Measurements from ENCODE around the gene SF3A2. TPM values are rescaled to one million over a fixed set of nuclear protein-coding genes. Genes with fewer than 3 reads are reported as not detected.

The SF3A2 gene
- total and polyA plus RNA-seq, 5 experiments from 2014 or later = 16.3 to 162 (median 33.5) TPM

Small RNAs within 50 kb of the gene (microRNA-seq; reads per million reads assigned to microRNA genes)
- gene MIR1227 (ENCODE audit: borderline microRNAs expressed) (1.7 reads per million), gene MIR4321 (ENCODE audit: borderline microRNAs expressed) (not detected)

Other genes with a start within 250 kb of the SF3A2 start
- gene BTBD2, start 221.1 kb upstream of the SF3A2 start, total RNA-seq = 10 to 100 TPM; 58.0 to 64.1 TPM
- 1 to 10 TPM; 3.2 to 7.3 (median 4.8) TPM for gene BTBD2, start 221.1 kb upstream of the SF3A2 start, polyA plus RNA-seq
- 100 to 1,000 TPM; 171 to 176 TPM for gene MKNK2, start 185.6 kb upstream of the SF3A2 start, total RNA-seq
- gene MKNK2, start 185.6 kb upstream of the SF3A2 start, polyA plus RNA-seq = 10 to 100 TPM; 26.1 to 47.1 (median 30.2) TPM
- 100 to 1,000 TPM in 1 of 2 experiments, 10 to 100 TPM in 1; 94.0 to 101 TPM for gene MOB3A, start 140.5 kb upstream of the SF3A2 start, total RNA-seq
- 10 to 100 TPM; 40.5 to 90.4 (median 53.1) TPM for gene MOB3A, start 140.5 kb upstream of the SF3A2 start, polyA plus RNA-seq
- 10 to 100 TPM; 16.6 to 18.7 TPM for gene IZUMO4, start 139.9 kb upstream of the SF3A2 start, total RNA-seq
- gene IZUMO4, start 139.9 kb upstream of the SF3A2 start, polyA plus RNA-seq = 1 to 10 TPM in 1 of 3 donors, under 1 TPM in 2; 0.26 to 1.4 (median 0.85) TPM
- 10 to 100 TPM; 71.3 to 83.2 TPM for gene AP3D1, start 85.3 kb upstream of the SF3A2 start, total RNA-seq
- gene AP3D1, start 85.3 kb upstream of the SF3A2 start, polyA plus RNA-seq = 10 to 100 TPM; 12.8 to 45.0 (median 13.6) TPM
- gene DOT1L, start 72.9 kb upstream of the SF3A2 start, total RNA-seq = 10 to 100 TPM; 24.5 to 28.5 TPM
- gene DOT1L, start 72.9 kb upstream of the SF3A2 start, polyA plus RNA-seq = 1 to 10 TPM in 1 of 3 donors, under 1 TPM in 2; 0.30 to 1.0 (median 0.62) TPM
- gene PLEKHJ1, start 495 bp upstream of the SF3A2 start, total RNA-seq = 10 to 100 TPM; 56.7 to 59.8 TPM
- gene PLEKHJ1, start 495 bp upstream of the SF3A2 start, polyA plus RNA-seq = 100 to 1,000 TPM in 2 of 3 donors, 10 to 100 TPM in 1; 85.2 to 106 (median 101) TPM
- 10 to 100 TPM; 13.6 to 14.0 TPM for gene AMH, start 12.5 kb downstream of the SF3A2 start, total RNA-seq
- not detected for gene AMH, start 12.5 kb downstream of the SF3A2 start, polyA plus RNA-seq
- gene JSRP1, start 19.6 kb downstream of the SF3A2 start, total RNA-seq = under 1 TPM in 1 of 2 experiments, not detected in 1; 0.70 TPM
- gene JSRP1, start 19.6 kb downstream of the SF3A2 start, polyA plus RNA-seq = 1 to 10 TPM in 1 of 3 donors, under 1 TPM in 2; 0.41 to 1.3 (median 0.59) TPM
- under 1 TPM; 0.14 to 0.23 TPM for gene PEAK3, start 45.4 kb downstream of the SF3A2 start, total RNA-seq
- gene PEAK3, start 45.4 kb downstream of the SF3A2 start, polyA plus RNA-seq = under 1 TPM in 1 of 3 donors, not detected in 2; 0.15 TPM
- 1 to 10 TPM; 1.1 to 1.4 TPM for gene LINGO3, start 71.3 kb downstream of the SF3A2 start, total RNA-seq
- gene LINGO3, start 71.3 kb downstream of the SF3A2 start, polyA plus RNA-seq = 1 to 10 TPM; 2.7 to 9.2 (median 5.1) TPM
- gene LSM7, start 91.8 kb downstream of the SF3A2 start, total RNA-seq = 100 to 1,000 TPM in 1 of 2 experiments, 10 to 100 TPM in 1; 99.1 to 102 TPM
- 100 to 1,000 TPM; 187 to 197 (median 196) TPM for gene LSM7, start 91.8 kb downstream of the SF3A2 start, polyA plus RNA-seq
- gene SPPL2B, start 91.9 kb downstream of the SF3A2 start, total RNA-seq = 100 to 1,000 TPM; 166 to 175 TPM
- 10 to 100 TPM; 10.5 to 17.3 (median 11.0) TPM for gene SPPL2B, start 91.9 kb downstream of the SF3A2 start, polyA plus RNA-seq
- gene TMPRSS9, start 123.4 kb downstream of the SF3A2 start, total RNA-seq = not detected
- gene TMPRSS9, start 123.4 kb downstream of the SF3A2 start, polyA plus RNA-seq = not detected
- gene TIMM13, start 190.8 kb downstream of the SF3A2 start, total RNA-seq = 10 to 100 TPM; 33.6 to 38.3 TPM
- 10 to 100 TPM; 74.4 to 92.2 (median 83.0) TPM for gene TIMM13, start 190.8 kb downstream of the SF3A2 start, polyA plus RNA-seq
- 10 to 100 TPM; 17.3 to 19.6 TPM for gene LMNB2, start 220.1 kb downstream of the SF3A2 start, total RNA-seq
- 10 to 100 TPM in 1 of 3 donors, 1 to 10 TPM in 2; 5.4 to 10.5 (median 7.4) TPM for gene LMNB2, start 220.1 kb downstream of the SF3A2 start, polyA plus RNA-seq
- 100 to 1,000 TPM; 108 to 115 TPM for gene GADD45B, start 239.3 kb downstream of the SF3A2 start, total RNA-seq
- gene GADD45B, start 239.3 kb downstream of the SF3A2 start, polyA plus RNA-seq = 10 to 100 TPM; 41.0 to 57.3 (median 43.8) TPM

Data from naive thymus-derived CD8-positive, alpha-beta T cell (primary cell).